Smooth muscle cell of the coronary artery (primary cell): Measurements from ENCODE around the gene PTPN18. TPM values are rescaled to one million over a fixed set of nuclear protein-coding genes. Genes with fewer than 3 reads are reported as not detected.

ENCODE experiments used
- total RNA-seq: library from RNA; depleted of rRNA; stranded (reverse); fragments of >200 nt; gene quantifications from 2 replicates; pipeline ENCODE4 v1.2.3, GENCODE V29; 2014; ENCODE audit warnings: low replicate concordance

Gene PTPN18
- 6.3 and 9.1 TPM in 2 replicates for total RNA-seq

GRCh38 chr2:130355578-130356431 is at the start of gene PTPN18:
TSS of gene PTPN18 (plus strand) at chr2:130356056. CDS start at chr2:130356108, 52 bp downstream.

GRCh38 chr2:130342533-130343275 is 13.2 kb upstream of the PTPN18 start, which contains the start of gene IMP4:
TSS of gene IMP4 (plus strand) at chr2:130342897. CDS start at chr2:130342933, 36 bp downstream.

Other genes starting within 250 kb of the PTPN18 start
- gene POTEF, start 226.8 kb upstream of the PTPN18 start, total RNA-seq, result not detected in 2 replicates
- gene CCDC74B, start 210.9 kb upstream of the PTPN18 start, total RNA-seq, result 3.4 and 9.6 TPM in 2 replicates
- 5.4 and 9.2 TPM in 2 replicates for gene SMPD4, start 174.5 kb upstream of the PTPN18 start, total RNA-seq
- 117 and 236 TPM in 2 replicates for gene MZT2B, start 173.8 kb upstream of the PTPN18 start, total RNA-seq
- not detected in 2 replicates for gene TUBA3E, start 157.6 kb upstream of the PTPN18 start, total RNA-seq
- gene IMP4, start 13.2 kb upstream of the PTPN18 start, total RNA-seq, result 125 and 176 TPM in 2 replicates
- not detected in 2 replicates for gene POTEI, start 153.3 kb downstream of the PTPN18 start, total RNA-seq
- gene CFC1B, start 165.2 kb downstream of the PTPN18 start, total RNA-seq, result not detected in 2 replicates
- gene CFC1, start 243.5 kb downstream of the PTPN18 start, total RNA-seq, result not detected in 2 replicates